Parathyroid adenoma (tissue), 2 donors: Measurements from ENCODE around the gene ITGB1.
"Not testable (repeated sequence)": the region's sequence is repeated elsewhere in the genome, so short reads cannot be mapped to it uniquely, and the experiment has no call there.

Experiments used
- H2AFZ ChIP-seq: fragments of 300-600 bp; sonication (generic); one replicate; pipeline ENCODE4 v1.7.0; 2017; ENCODE audit warnings: antibody characterized with exemption, mild to moderate bottlenecking
- H3K27ac ChIP-seq: fragments of 300-600 bp; sonication (generic); one replicate; pipeline ENCODE4 v1.7.0; 2017
- H3K27me3 ChIP-seq: fragments of 300-600 bp; sonication (generic); one replicate; pipeline ENCODE4 v1.7.0; 2017; ENCODE audit warnings: low read length; ENCODE audit not compliant: control insufficient read depth, insufficient read depth
- H3K36me3 ChIP-seq: fragments of 300-600 bp; sonication (generic); one replicate; pipeline ENCODE4 v1.7.0; 2017; ENCODE audit warnings: low read length; ENCODE audit not compliant: control insufficient read depth, insufficient read depth
- H3K4me1 ChIP-seq: fragments of 300-600 bp; sonication (generic); one replicate; pipeline ENCODE4 v1.7.0; 2017; ENCODE audit warnings: control low read depth
- H3K4me2 ChIP-seq: fragments of 300-600 bp; sonication (generic); one replicate; pipeline ENCODE4 v1.7.0; 2017; ENCODE audit warnings: low read length
- H3K4me3 ChIP-seq: fragments of 300-600 bp; sonication (generic); one replicate; pipeline ENCODE4 v1.7.0; 2017; ENCODE audit warnings: low read depth, low read length
- H3K79me2 ChIP-seq: fragments of 300-600 bp; sonication (generic); one replicate; pipeline ENCODE4 v1.7.0; 2017; ENCODE audit warnings: control low read depth
- H3K9ac ChIP-seq: fragments of 300-600 bp; sonication (generic); one replicate; pipeline ENCODE4 v1.7.0; 2017; ENCODE audit warnings: mild to moderate bottlenecking
- H3K9me3 ChIP-seq: fragments of 300-600 bp; sonication (generic); one replicate; pipeline ENCODE4 v1.7.0; 2017; ENCODE audit warnings: low read length; ENCODE audit not compliant: control insufficient read depth
- CTCF ChIP-seq: fragments of 300-600 bp; sonication (generic); IDR thresholded peaks from one replicate; pipeline ENCODE4 v1.7.0; 2017; ENCODE audit warnings: antibody characterized with exemption, mild to moderate bottlenecking
- donor health status: primary hyperparathyroidism.

Gene ITGB1

DNA sequence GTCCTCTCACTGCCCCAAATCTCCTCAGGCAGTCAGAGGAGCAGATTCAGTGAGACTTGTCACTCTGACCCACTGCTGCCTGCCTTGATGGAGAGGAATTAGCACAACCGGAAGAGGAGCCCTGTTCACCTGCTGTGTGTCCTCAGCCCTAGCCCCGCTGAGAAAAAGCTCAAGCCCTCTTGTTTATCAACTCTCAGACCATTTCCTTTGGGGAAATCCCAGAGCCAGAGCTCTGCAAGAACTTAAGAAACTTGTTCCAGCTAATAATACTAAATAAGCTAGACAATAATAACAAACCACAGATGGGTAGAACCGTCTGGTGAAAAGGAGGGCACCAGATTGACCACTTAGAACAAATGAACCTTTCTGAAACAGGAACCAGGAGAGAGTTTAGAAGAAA lies 37.7 kb upstream of the ITGB1 start:
- H3K9ac ChIP-seq, result no peak overlapping the region
- no peak overlapping the region for H3K27ac ChIP-seq
- no peak for TF ChIP-seq CTCF
- H3K79me2 ChIP-seq, result no peaks in the 10 kb centered on the region
- H3K4me3 ChIP-seq, result no peak overlapping the region
- no peaks in the 10 kb centered on the region for H3K36me3 ChIP-seq
- no peaks in the 10 kb centered on the region for H3K27me3 ChIP-seq
- no peaks in the 10 kb centered on the region for H3K9me3 ChIP-seq
- no peak overlapping the region for H2AFZ ChIP-seq
- no peak overlapping the region for H3K4me2 ChIP-seq
- no peaks in the 10 kb centered on the region for H3K4me1 ChIP-seq

- H3K9ac ChIP-seq, result no peak overlapping the region
- no peak for TF ChIP-seq CTCF
- no peak overlapping the region for H3K4me3 ChIP-seq
- H3K9me3 ChIP-seq, result no peaks in the 10 kb centered on the region
- no peak overlapping the region for H2AFZ ChIP-seq
- H3K4me2 ChIP-seq, result no peak overlapping the region
- H3K36me3 ChIP-seq, result no peaks in the 10 kb centered on the region
- no peaks in the 10 kb centered on the region for H3K27me3 ChIP-seq
- H3K4me1 ChIP-seq, result no peaks in the 10 kb centered on the region
- no peaks in the 10 kb centered on the region for H3K79me2 ChIP-seq
- no peak overlapping the region for H3K27ac ChIP-seq
These were observed 37.1 kb upstream of the ITGB1 start for GRCh38 chr10:32995066-32995622.

- H2AFZ ChIP-seq, H3K4me2 ChIP-seq, H3K9me3 ChIP-seq, H3K4me3 ChIP-seq, H3K27ac ChIP-seq, H3K36me3 ChIP-seq, H3K9ac ChIP-seq, H3K4me1 ChIP-seq, H3K79me2 ChIP-seq, H3K27me3 ChIP-seq: not testable (repeated sequence)
These were observed 36.6 kb upstream of the ITGB1 start for GRCh38 chr10:32994632-32995031.

GRCh38 chr10:32992310-32992709 lies 34.3 kb upstream of the ITGB1 start:
- not testable (repeated sequence) for H3K27me3 ChIP-seq, H3K36me3 ChIP-seq, H3K4me1 ChIP-seq, H3K79me2 ChIP-seq, H3K9me3 ChIP-seq, H3K4me3 ChIP-seq, H3K9ac ChIP-seq, H3K27ac ChIP-seq, H2AFZ ChIP-seq, H3K4me2 ChIP-seq

- Histone ChIP-seq H3K27ac (no peak overlapping the region), H3K9me3 (no peaks in the 10 kb centered on the region), H3K4me3 (no peak overlapping the region), H3K27me3 (no peaks in the 10 kb centered on the region), H3K4me1 (no peaks in the 10 kb centered on the region), H3K4me2 (no peak overlapping the region), H3K36me3 (no peaks in the 10 kb centered on the region), H2AFZ (no peak overlapping the region), H3K79me2 (no peaks in the 10 kb centered on the region), H3K9ac (no peak overlapping the region)
- TF ChIP-seq CTCF, result no peak
These were observed 32.8 kb upstream of the ITGB1 start for GRCh38 chr10:32990811-32991210.

GRCh38 chr10:32988604-32989003 lies 30.6 kb upstream of the ITGB1 start:
- Histone ChIP-seq H3K9ac (no peak overlapping the region), H3K27ac (no peak overlapping the region), H3K36me3 (no peaks in the 10 kb centered on the region), H3K27me3 (no peaks in the 10 kb centered on the region), H3K4me3 (no peak overlapping the region), H3K9me3 (no peaks in the 10 kb centered on the region), H3K79me2 (no peaks in the 10 kb centered on the region), H2AFZ (no peak overlapping the region), H3K4me2 (no peak overlapping the region), H3K4me1 (no peaks in the 10 kb centered on the region)
- TF ChIP-seq CTCF, result no peak
